ENCODE measurements around the gene ASS1. TPM values are rescaled to one million over a fixed set of nuclear protein-coding genes. Genes with fewer than 3 reads are reported as not detected.

ASS1 gene
- polyA plus RNA-seq, 5 donors = 12.2 to 33.2 (median 22.0) TPM

Other genes starting within 250 kb of the ASS1 start
- 1 to 10 TPM in 2 of 5 donors, under 1 TPM in 3; 0.21 to 2.1 (median 0.55) TPM for gene HMCN2, start 179.2 kb upstream of the ASS1 start, polyA plus RNA-seq (ENCODE audit: insufficient read depth in 1 of 5, insufficient read length in 5 of 5, low replicate concordance in 1 of 5)
- 10 to 100 TPM; 53.7 to 62.0 (median 60.3) TPM for gene FUBP3, start 134.6 kb downstream of the ASS1 start, polyA plus RNA-seq (ENCODE audit: insufficient read depth in 1 of 5, insufficient read length in 5 of 5, low replicate concordance in 1 of 5)
- gene PRDM12, start 219.6 kb downstream of the ASS1 start, polyA plus RNA-seq (ENCODE audit: insufficient read depth in 1 of 5, insufficient read length in 5 of 5, low replicate concordance in 1 of 5) = not detected
- gene EXOSC2, start 248.8 kb downstream of the ASS1 start, polyA plus RNA-seq (ENCODE audit: insufficient read depth in 1 of 5, insufficient read length in 5 of 5, low replicate concordance in 1 of 5) = 10 to 100 TPM; 42.1 to 53.7 (median 49.2) TPM